ENCODE data around the gene MC3R. TPM values are rescaled to one million over a fixed set of nuclear protein-coding genes. Genes with fewer than 3 reads are reported as not detected.

The MC3R gene
- polyA plus RNA-seq, 1 donor from 2014 or later: not detected

DNA sequence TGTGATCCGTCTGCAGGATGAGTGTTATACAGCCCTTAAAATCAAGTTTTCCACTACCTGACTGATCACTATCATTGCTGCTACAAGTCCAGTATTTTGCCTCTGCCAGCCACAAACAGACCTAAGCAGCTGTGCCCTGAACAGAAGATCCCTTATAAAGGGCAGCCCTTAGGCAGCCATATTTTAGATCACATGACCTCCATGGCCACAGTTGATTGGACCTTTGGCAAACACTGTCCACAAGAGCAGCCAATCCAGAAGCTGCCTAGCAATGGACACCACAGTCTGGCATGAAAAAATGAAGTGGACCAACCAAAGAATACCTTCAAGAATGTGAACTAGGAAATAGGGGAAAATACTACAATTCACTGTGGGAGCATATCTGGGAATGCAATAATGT is 50.8 kb downstream of the MC3R start:
- Histone ChIP-seq H2AFZ (ENCODE audit: low read depth, low read length) (no peak overlapping the region), H3K9me2 (ENCODE audit: insufficient read depth, low read length) (no peaks in the 10 kb centered on the region), H3K4me2 (ENCODE audit: low read length) (no peak overlapping the region), H4K20me1 (ENCODE audit: insufficient read depth) (no peaks in the 10 kb centered on the region), H3K4me3 (ENCODE audit: low read length) (no peak overlapping the region), H3K9me3 (ENCODE audit: low read length) (no peaks in the 10 kb centered on the region), H3F3A (ENCODE audit: insufficient read depth, low read length, poor library complexity, severe bottlenecking) (no peaks in the 10 kb centered on the region), H3K36me3 (ENCODE audit: insufficient read depth, low read length) (no peaks in the 10 kb centered on the region), H3K27ac (ENCODE audit: low read length) (no peak overlapping the region), H3K79me2 (replicated peaks; ENCODE audit: insufficient read depth, low read length) (no peaks in the 10 kb centered on the region), H3K27me3 (ENCODE audit: insufficient read depth, low read depth, low read length) (no peaks in the 10 kb centered on the region), H3K9ac (ENCODE audit: low read length) (no peak overlapping the region)
- TF ChIP-seq EZH2 (IDR thresholded peaks at IDR 0.05; ENCODE audit: borderline replicate concordance, insufficient read depth, low read length, poor library complexity, severe bottlenecking): no peak
- TF ChIP-seq TAF1 (IDR thresholded peaks at IDR 0.05; ENCODE audit: low read depth): no peak
- TF ChIP-seq, protein P1, sequence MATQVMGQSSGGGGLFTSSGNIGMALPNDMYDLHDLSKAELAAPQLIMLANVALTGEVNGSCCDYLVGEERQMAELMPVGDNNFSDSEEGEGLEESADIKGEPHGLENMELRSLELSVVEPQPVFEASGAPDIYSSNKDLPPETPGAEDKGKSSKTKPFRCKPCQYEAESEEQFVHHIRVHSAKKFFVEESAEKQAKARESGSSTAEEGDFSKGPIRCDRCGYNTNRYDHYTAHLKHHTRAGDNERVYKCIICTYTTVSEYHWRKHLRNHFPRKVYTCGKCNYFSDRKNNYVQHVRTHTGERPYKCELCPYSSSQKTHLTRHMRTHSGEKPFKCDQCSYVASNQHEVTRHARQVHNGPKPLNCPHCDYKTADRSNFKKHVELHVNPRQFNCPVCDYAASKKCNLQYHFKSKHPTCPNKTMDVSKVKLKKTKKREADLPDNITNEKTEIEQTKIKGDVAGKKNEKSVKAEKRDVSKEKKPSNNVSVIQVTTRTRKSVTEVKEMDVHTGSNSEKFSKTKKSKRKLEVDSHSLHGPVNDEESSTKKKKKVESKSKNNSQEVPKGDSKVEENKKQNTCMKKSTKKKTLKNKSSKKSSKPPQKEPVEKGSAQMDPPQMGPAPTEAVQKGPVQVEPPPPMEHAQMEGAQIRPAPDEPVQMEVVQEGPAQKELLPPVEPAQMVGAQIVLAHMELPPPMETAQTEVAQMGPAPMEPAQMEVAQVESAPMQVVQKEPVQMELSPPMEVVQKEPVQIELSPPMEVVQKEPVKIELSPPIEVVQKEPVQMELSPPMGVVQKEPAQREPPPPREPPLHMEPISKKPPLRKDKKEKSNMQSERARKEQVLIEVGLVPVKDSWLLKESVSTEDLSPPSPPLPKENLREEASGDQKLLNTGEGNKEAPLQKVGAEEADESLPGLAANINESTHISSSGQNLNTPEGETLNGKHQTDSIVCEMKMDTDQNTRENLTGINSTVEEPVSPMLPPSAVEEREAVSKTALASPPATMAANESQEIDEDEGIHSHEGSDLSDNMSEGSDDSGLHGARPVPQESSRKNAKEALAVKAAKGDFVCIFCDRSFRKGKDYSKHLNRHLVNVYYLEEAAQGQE (IDR thresholded peaks at IDR 0.05; ENCODE audit: borderline replicate concordance): no peak
- TF ChIP-seq POLR2AphosphoS5 (IDR thresholded peaks at IDR 0.05): no peak
- no peak for TF ChIP-seq CTCF (IDR thresholded peaks at IDR 0.05; ENCODE audit: poor library complexity, severe bottlenecking)
- TF ChIP-seq RAD21 (conservative IDR thresholded peaks at IDR 0.05): no peak
- TF ChIP-seq MXI1 (conservative IDR thresholded peaks at IDR 0.05; ENCODE audit: poor library complexity, severe bottlenecking): no peak
- TF ChIP-seq EP300 (conservative IDR thresholded peaks at IDR 0.05; ENCODE audit: poor library complexity, severe bottlenecking): no peak
- TF ChIP-seq SMC3 (conservative IDR thresholded peaks at IDR 0.05; ENCODE audit: poor library complexity): no peak

Small RNA genes within 50 kb of the gene (small RNA-seq; reads per million reads assigned to genes)
- 0.03 to 0.16 (median 0.03) reads per million in 3 experiments for gene RNA5SP487

Other genes starting within 250 kb of the MC3R start
- 0.14 and 0.18 TPM in 2 replicates for gene CBLN4, start 243.2 kb upstream of the MC3R start, polyA plus RNA-seq
- 6.6 and 7.3 TPM in 2 replicates for gene FAM210B, start 110.2 kb downstream of the MC3R start, polyA plus RNA-seq
- 2.5 and 4.7 TPM in 2 replicates for gene AURKA, start 143.5 kb downstream of the MC3R start, polyA plus RNA-seq
- 19.6 and 24.0 TPM in 2 replicates for gene CSTF1, start 143.9 kb downstream of the MC3R start, polyA plus RNA-seq
- 0.56 TPM in 1 of 2 replicates, not detected in the other for gene CASS4, start 163.5 kb downstream of the MC3R start, polyA plus RNA-seq
- gene RTF2, start 219.9 kb downstream of the MC3R start, polyA plus RNA-seq: 93.2 and 127 TPM in 2 replicates

Data from neural cell (in vitro differentiated cells).